Stimulated activated CD4-positive, alpha-beta T cell treated with anti-CD3 and anti-CD28 coated beads, TNF-alpha, amount 100 ng/mL, for 48 hours (primary cell): Measurements from ENCODE around the gene NECTIN2.
"Not testable (repeated sequence)": the region's sequence is repeated elsewhere in the genome, so short reads cannot be mapped to it uniquely, and the experiment has no call there.

Source experiments
- DNase-seq, 3 donors: peaks; one replicate each; pipeline ENCODE4 v3.0.0-alpha.2; 2020; ENCODE audit warnings: low read depth in 3 of 3

NECTIN2 gene

DNA sequence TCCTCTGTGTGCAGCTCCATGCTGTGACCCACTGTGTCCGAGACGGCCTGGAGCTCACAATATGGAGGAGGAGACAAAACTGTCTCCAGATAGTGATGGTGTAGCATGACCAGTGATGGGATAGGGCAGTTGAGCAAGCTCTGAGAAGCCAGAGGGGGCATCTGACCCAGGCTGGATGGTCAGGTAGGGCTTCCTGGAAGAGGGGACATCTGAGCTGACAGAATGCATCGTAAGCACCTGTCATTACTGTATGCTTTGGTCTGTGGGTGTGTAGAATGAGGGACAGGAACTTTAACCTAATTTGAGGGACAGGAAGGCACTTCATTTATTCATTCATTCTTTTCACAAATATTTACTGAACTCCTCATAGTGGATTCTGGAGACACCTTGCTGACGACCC, 38.5 kb downstream of the NECTIN2 start:
- DNase-seq, result no peak

DNA sequence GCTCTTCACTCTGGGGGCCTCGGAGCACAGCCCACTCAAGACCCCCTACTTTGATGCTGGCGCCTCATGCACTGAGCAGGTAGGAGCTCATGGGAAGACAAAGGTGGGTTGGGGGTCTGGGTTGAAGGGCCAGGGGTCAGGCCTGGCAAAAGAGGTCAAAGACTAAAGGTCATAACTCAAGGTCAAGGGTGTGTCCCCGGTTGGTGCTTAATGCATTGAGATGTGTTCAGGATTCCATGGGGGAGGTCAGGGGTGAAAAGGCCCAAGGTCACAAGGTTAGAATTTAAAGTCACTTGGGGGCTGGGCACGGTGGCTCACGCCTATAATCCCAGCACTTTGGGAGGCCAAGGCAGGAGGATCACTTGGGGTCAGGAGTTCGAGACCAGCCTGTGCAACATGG, 40.0 kb downstream of the NECTIN2 start:
- DNase-seq, result no peak

DNA sequence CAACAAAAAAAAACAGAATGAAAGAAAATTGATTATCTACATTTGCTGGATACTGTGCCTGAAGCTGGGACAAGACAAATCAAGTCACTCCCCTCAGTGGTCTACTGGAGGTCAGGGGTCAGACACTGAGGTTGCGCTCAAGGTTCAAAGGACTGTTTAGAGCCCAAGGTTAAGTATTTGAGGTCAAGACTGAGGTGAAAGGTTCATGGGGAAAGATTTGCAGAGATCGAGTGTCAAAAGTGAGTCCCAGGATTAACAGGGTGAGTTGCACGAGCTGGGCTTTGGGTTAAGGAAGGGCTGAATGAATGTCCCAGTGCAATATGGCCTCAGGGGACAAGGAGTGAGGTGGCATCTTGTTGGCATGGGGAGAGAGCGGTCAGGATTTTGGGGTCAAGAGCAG, 41.6 kb downstream of the NECTIN2 start:
- no peak for DNase-seq

DNA sequence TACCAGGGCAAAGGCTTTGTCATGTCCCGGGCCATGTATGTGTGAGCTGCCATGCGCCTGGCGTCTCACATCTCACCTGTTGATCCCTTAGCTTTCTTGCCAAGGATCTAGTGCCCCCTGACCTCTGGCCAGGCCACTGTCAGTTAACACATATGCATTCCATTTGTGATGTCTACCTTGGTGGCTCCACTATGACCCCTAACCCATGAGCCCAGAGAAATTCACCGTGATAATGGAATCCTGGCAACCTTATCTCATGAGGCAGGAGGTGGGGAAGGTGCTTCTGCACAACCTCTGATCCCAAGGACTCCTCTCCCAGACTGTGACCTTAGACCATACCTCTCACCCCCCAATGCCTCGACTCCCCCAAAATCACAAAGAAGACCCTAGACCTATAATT, 42.2 kb downstream of the NECTIN2 start:
- not testable (repeated sequence) for DNase-seq

DNA sequence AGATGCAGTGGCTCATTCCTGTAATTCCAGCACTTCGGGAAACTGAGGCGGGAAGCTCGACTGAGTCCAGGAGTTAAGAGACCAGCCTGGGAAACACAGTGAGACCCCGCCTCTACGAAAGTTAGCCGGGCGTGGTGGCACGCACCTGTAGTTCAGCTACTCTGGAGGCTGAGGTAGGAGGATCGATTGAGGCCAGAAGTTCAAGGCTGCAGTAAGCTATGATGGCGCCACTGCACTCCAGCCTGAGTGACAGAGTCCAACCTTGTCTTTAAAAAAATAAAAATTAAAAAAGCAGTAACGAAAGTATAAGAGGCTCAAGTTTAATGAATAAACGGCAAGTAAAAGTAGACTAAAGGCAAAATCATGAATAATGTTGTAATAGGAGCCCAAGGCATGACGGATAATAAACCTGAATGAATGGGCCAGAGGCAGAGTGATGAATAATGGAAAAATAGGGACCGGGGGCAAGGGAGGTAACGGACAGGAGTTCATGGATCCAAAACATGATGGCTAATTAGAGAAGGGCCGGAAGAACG, 43.8 kb downstream of the NECTIN2 start:
- no peak for DNase-seq

DNA sequence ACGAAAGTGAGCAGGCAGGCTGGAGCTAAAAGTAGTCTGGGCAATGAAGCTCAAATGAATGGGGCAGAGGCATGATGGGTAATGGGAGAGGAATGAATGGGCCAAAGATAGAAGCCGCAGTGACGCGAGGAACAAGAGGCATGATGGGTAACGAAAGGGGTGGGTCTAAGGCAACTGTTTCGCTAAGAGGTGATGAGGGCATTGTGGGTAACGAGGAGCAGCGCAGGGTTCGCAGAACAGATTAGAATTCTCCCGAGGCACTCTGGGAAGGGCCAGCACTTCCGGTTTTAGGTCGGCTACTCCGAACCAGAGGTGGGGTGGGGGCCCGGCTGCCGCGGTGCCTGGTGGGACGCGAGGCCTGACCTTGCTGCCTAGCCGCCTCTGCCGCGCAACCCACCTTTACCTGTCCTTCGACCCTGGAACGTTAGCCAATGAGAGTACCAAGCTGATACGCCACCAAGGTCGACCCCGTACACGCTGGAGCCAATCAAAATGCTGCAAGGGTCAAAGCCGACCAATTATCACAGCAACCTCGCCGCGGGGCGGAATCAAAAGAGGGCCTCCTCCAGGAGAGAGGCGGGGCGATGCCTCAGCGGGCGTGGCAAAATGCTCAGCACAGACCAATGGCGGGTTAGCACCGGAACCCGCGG, 44.4 kb downstream of the NECTIN2 start:
- peak in 1 of 3 donors; percentile 100 for DNase-seq

DNA sequence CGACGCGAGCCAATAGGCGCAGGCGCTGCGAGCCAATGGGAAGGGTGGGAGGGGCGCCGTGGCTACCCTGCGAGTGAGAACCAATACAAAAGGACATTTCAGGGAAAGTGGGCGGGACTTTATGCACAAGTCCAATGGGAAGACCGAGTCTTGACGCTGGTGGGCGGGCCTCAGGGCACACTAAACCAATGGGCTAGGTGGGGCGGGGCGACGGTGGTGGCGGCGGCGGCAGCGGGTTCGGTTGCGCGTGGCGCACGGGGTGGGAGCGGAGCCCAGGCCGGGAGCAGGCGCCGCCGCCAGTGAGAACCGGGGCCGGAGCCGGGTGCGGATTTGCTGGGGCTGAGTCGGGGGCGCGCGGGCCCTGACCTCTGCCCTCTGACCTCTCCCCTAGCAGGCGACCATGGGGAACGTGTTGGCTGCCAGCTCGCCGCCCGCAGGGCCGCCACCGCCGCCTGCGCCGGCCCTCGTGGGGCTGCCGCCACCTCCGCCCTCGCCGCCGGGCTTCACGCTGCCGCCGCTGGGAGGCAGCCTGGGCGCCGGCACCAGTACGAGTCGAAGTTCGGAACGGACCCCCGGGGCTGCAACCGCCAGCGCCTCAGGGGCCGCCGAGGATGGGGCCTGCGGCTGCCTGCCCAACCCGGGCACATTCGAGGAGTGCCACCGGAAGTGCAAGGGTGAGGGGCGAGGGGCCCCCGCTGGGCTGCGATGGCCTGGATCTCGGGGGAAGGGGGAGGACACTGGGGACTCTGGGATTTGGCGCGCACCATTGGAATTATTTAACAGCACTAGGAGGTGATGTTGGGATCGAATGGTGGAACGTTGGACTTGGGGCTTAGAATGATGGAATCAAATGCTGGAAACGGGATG, 45.2 kb downstream of the NECTIN2 start, which contains the start of gene TOMM40:
TOMM40 (plus strand) TSS at position 239 of the 867 bp plus-strand sequence; CDS start at position 401, 162 bp downstream.
- peak in 2 of 3 donors; percentile 99 for DNase-seq

DNA sequence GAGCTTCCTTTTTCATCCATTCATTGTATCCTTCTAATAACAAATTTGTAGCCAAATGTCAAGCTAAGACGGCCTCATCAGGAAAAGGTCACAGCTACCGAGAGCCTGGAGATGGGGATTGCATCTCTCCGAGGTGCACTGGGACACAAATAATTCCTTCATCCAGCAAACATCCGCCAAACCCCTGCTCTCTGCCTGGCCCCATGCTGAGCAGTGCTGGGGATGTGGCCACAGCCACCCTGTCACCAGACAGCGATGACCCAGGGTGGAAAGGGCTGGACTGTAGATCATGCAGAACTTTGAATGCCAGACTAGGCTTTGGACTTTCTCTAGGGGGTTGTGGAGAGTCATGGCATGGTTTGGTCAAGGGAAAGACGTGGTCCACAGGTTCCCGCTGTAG, 46.8 kb downstream of the NECTIN2 start:
- no peak for DNase-seq

DNA sequence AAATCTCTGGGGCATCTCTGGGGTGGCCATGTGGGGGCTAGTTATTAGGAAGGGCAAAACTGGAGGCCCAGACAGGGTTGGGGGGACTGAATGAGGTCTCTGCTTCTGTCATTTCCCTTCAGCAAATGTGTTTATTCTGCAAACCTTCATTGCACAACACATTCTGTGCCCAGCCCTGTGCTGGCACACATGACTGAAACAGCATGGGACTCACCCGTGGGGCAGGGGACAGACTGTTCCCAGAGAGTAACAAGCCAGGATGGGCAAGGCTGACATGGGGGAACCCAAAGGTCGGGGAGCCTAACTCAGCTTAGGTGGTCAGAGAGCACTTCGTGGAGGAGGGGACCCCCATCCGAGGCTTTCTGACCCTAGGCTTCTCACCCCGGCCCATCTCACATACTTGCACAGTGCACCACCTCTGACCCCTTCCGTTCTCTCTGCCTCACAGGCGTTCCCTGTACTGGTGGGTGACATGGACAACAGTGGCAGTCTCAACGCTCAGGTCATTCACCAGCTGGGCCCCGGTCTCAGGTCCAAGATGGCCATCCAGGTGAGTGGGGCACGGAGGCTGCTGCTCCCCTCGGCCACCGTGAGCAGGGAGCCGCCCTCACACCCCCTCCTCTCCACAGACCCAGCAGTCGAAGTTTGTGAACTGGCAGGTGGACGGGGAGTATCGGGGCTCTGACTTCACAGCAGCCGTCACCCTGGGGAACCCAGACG, 47.4 kb downstream of the NECTIN2 start:
- no peak for DNase-seq

DNA sequence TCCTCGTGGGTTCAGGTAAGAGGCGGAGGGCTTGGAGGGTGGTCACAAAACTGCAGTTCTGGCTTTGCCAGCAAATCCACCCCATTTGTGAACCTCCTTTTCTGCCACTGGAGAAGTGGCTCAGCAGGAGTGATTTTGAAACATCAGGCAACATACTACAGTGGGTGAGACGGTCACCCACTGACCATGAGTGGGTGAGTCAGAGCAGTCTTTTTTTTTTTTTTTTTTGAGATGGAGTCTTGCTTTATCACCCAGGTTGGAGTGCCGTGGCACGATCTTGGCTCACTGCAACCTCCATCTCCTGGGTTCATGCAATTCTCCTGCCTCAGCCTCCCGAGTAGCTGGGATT, 47.9 kb downstream of the NECTIN2 start:
- DNase-seq, result no peak

DNA sequence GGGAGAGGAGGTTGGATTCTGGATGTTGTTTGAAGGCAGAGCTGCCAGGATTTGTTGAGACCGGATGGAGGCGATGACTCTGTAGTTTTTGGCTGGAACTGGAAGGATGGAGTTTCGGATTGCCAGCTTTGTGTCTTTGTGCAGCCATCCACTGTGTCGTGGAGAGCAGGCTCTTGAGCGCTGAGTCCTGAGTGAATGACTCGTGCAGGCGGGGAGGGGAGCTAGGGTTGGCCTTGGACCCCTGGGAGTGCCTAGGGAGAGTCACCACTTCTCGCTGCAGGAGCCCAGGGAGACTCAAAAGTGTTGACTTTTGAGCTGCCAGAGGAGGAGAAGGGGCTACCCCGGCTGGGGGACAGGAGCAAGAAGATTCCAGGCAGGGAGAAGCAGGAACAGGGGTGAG, 48.8 kb downstream of the NECTIN2 start:
- no peak for DNase-seq

DNA sequence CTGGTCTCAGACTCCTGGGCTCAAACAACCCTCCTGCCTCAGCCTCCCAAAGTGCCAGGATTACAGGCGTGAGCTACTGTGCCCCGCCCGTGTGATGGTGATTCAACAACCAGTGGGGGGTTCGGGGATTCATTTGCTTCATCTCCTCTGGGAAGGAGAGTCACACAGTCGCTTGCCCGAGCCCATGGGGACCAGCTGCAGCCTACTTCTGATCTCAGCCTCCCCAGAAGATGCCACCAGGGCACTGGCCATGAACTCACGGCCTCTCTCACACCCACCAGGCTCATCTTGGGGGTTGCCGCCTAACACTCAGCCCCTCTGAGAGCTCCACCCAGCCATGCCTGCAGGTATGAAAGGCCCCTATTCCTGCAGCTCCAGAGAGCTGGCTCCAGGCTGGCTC, 51.7 kb downstream of the NECTIN2 start:
- DNase-seq, result no peak

DNA sequence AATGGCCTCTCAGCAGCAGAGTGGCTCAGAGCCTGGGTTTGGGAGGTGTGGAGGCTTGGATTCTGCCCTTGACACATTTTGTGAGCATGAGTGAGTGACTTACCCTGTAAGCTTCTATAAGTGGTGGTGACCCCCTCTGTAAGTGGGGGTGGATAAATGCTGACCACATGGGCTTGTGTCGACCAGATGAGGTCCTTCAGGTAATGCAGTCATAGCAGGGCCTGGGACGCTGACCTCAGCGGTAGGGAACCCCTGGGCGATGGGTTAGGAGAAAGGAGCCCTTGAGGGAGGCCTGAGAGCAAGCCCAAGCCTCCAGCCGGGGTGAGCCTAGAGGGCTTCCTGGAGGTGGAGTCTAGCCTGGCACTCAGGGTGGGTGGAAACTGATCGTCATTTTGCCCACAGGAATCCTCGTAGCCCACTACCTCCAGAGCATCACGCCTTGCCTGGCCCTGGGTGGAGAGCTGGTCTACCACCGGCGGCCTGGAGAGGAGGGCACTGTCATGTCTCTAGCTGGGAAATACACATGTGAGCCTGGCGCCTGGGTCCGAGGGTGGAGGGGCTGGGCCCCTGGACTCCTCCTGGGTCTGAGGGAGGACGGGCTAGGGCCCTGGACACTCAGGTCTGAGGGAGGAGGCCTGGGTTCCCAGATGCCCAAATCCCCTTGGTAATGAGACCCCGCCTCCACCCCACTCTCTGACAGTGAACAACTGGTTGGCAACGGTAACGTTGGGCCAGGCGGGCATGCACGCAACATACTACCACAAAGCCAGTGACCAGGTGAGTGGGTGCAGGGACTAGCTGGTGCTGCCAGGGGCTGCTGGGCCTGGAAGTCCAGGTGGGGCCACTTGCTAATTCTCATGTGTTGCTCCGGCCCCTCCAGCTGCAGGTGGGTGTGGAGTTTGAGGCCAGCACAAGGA, 54.5 kb downstream of the NECTIN2 start:
- no peak for DNase-seq

DNA sequence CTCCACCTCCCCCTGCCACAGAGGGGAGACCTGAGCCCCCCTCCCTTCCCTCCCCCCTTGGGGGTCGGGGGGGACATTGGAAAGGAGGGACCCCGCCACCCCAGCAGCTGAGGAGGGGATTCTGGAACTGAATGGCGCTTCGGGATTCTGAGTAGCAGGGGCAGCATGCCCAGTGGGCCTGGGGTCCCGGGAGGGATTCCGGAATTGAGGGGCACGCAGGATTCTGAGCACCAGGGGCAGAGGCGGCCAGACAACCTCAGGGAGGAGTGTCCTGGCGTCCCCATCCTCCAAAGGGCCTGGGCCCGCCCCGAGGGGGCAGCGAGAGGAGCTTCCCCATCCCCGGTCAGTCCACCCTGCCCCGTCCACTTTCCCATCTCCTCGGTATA, 57.1 kb downstream of the NECTIN2 start:
- DNase-seq, result no peak

DNA sequence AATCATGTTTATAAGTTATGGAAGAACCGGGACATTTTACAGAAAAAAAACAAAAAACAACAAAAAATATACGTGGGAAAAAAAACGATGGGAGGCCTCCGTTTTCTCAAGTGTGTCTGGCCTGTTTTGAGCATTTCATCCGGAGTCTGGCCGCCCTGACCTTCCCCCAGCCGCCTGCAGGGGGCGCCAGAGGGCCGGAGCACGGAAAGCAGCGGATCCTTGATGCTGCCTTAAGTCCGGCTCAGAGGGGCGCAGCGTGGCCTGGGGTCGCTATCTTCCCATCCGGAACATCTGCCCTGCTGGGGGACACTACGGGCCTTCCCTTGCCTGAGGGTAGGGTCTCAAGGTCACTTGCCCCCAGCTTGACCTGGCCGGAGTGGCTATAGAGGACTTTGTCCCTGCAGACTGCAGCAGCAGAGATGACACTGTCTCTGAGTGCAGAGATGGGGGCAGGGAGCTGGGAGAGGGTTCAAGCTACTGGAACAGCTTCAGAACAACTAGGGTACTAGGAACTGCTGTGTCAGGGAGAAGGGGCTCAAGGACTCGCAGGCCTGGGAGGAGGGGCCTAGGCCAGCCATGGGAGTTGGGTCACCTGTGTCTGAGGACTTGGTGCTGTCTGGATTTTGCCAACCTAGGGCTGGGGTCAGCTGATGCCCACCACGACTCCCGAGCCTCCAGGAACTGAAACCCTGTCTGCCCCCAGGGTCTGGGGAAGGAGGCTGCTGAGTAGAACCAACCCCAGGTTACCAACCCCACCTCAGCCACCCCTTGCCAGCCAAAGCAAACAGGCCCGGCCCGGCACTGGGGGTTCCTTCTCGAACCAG, 57.7 kb downstream of the NECTIN2 start:
- peak; percentile 51 to 69 (median 61) for DNase-seq

DNA sequence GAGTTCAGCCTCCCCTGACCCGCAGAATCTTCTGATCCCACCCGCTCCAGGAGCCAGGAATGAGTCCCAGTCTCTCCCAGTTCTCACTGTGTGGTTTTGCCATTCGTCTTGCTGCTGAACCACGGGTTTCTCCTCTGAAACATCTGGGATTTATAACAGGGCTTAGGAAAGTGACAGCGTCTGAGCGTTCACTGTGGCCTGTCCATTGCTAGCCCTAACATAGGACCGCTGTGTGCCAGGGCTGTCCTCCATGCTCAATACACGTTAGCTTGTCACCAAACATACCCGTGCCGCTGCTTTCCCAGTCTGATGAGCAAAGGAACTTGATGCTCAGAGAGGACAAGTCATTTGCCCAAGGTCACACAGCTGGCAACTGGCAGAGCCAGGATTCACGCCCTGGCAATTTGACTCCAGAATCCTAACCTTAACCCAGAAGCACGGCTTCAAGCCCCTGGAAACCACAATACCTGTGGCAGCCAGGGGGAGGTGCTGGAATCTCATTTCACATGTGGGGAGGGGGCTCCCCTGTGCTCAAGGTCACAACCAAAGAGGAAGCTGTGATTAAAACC, 58.4 kb downstream of the NECTIN2 start:
- DNase-seq, result no peak

DNA sequence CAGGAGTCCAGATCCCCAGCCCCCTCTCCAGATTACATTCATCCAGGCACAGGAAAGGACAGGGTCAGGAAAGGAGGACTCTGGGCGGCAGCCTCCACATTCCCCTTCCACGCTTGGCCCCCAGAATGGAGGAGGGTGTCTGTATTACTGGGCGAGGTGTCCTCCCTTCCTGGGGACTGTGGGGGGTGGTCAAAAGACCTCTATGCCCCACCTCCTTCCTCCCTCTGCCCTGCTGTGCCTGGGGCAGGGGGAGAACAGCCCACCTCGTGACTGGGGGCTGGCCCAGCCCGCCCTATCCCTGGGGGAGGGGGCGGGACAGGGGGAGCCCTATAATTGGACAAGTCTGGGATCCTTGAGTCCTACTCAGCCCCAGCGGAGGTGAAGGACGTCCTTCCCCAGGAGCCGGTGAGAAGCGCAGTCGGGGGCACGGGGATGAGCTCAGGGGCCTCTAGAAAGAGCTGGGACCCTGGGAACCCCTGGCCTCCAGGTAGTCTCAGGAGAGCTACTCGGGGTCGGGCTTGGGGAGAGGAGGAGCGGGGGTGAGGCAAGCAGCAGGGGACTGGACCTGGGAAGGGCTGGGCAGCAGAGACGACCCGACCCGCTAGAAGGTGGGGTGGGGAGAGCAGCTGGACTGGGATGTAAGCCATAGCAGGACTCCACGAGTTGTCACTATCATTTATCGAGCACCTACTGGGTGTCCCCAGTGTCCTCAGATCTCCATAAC, 59.5 kb downstream of the NECTIN2 start, which contains the start of gene APOE:
APOE (plus strand) TSS at position 360 of the 724 bp plus-strand sequence. CDS start 829 bp downstream, outside the sequence.
- DNase-seq, result no peak

DNA sequence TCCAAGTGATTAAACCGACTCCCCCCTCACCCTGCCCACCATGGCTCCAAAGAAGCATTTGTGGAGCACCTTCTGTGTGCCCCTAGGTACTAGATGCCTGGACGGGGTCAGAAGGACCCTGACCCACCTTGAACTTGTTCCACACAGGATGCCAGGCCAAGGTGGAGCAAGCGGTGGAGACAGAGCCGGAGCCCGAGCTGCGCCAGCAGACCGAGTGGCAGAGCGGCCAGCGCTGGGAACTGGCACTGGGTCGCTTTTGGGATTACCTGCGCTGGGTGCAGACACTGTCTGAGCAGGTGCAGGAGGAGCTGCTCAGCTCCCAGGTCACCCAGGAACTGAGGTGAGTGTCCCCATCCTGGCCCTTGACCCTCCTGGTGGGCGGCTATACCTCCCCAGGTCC, 61.5 kb downstream of the NECTIN2 start:
- DNase-seq, result no peak
